Tibial nerve (tissue), 4 donors: Measurements from ENCODE around the gene CCL17. TPM values are rescaled to one million over a fixed set of nuclear protein-coding genes. Genes with fewer than 3 reads are reported as not detected.

Experiments
- DNase-seq, 2 donors: peaks; one replicate each; pipeline ENCODE4 v3.0.0-alpha.2; 2019; ENCODE audit warnings: low spot score in 2 of 2
- H3K27ac ChIP-seq, 4 donors: fragments of 200-600 bp; sonication (generic) in 3 of 4; one replicate each; pipeline ENCODE4 v1.5.1; 2017 to 2019; ENCODE audit warnings: mild to moderate bottlenecking in 1 of 4
- H3K27me3 ChIP-seq, 2 donors: fragments of 200-600 bp; sonication (generic) in 1 of 2; one replicate each; pipeline versions ENCODE4 v1.5.1 to v1.6.0; 2017 to 2019
- H3K36me3 ChIP-seq, 3 donors: fragments of 200-600 bp; sonication (generic); one replicate each; pipeline ENCODE4 v1.5.1; 2018 to 2019
- H3K4me1 ChIP-seq, 4 donors: fragments of 200-600 bp; sonication (generic) in 3 of 4; one replicate each; pipeline ENCODE4 v1.5.1; 2017 to 2019
- H3K4me3 ChIP-seq, 4 donors: fragments of 200-600 bp; sonication (generic) in 3 of 4; one replicate each; pipeline ENCODE4 v1.5.1; 2017 to 2019; ENCODE audit warnings: mild to moderate bottlenecking in 1 of 4, moderate library complexity in 1 of 4
- H3K9me3 ChIP-seq, 4 donors: fragments of 200-600 bp; sonication (generic) in 3 of 4; one replicate each; pipeline ENCODE4 v1.5.1; 2017 to 2019
- CTCF ChIP-seq, 5 experiments: fragments of 200-600 bp in 3 of 5; fragments of 450-650 bp in 2 of 5; sonication (generic) in 3 of 5; IDR thresholded peaks; one replicate each; pipeline ENCODE4 v1.5.1; 2016 to 2019; ENCODE audit warnings: antibody characterized with exemption in 5 of 5, mild to moderate bottlenecking in 3 of 5, moderate library complexity in 2 of 5
- EP300 ChIP-seq, 2 donors: sonication (generic); formaldehyde crosslinking; IDR thresholded peaks; one replicate each; pipeline ENCODE4 v1.6.1; 2017; ENCODE audit warnings: antibody characterized with exemption in 2 of 2, mild to moderate bottlenecking in 1 of 2
- POLR2A ChIP-seq, 2 donors: fragments of 450-650 bp; IDR thresholded peaks; one replicate each; pipeline ENCODE4 v1.6.1; 2017; ENCODE audit warnings: antibody characterized with exemption in 2 of 2, mild to moderate bottlenecking in 2 of 2, moderate library complexity in 2 of 2
- WGBS, 2 donors: methylation state at CpG; one replicate each; pipeline ENCODE4 v1.1.5; 2018; 5-methylcytosine and 5-hydroxymethylcytosine counted together
- total RNA-seq, 4 donors: library from RNA; depleted of rRNA; stranded (reverse); fragments of >200 nt; gene quantifications; one replicate each; pipeline ENCODE4 v1.1.0, GENCODE V29; 2016

Gene CCL17
- total RNA-seq, 4 donors from 2014 or later: not detected

- no peak for TF ChIP-seq EP300 (IDR thresholded peaks at IDR 0.05)
- no peak for TF ChIP-seq POLR2A (IDR thresholded peaks at IDR 0.05)
- no peak for TF ChIP-seq CTCF (IDR thresholded peaks at IDR 0.05)
- 65 to 74% methylated on average over 3 of the region's 3 CpGs for WGBS, 2 donors
- Histone ChIP-seq H3K9me3 (no peaks in the 10 kb centered on the region), H3K4me3 (no peak overlapping the region), H3K27me3 (no peaks in the 10 kb centered on the region), H3K27ac (no peak overlapping the region), H3K36me3 (no peaks in the 10 kb centered on the region), H3K4me1 (peaks cover 0 to 5% (median 0%) of the 10 kb centered on the region in 4 donors)
- no peak for DNase-seq
These were observed 530 bp downstream of the CCL17 start for GRCh38 chr16:57405097-57405496.

GRCh38 chr16:57406881-57407280, 2.3 kb downstream of the CCL17 start:
- Histone ChIP-seq H3K27ac (no peak overlapping the region), H3K27me3 (no peaks in the 10 kb centered on the region), H3K4me3 (no peak overlapping the region), H3K4me1 (peaks cover 0 to 5% (median 0%) of the 10 kb centered on the region in 4 donors), H3K36me3 (no peaks in the 10 kb centered on the region), H3K9me3 (no peaks in the 10 kb centered on the region)
- WGBS, 2 donors: 60 to 66% methylated on average over 2 of the region's 2 CpGs
- TF ChIP-seq CTCF (IDR thresholded peaks at IDR 0.05) (no peak), EP300 (IDR thresholded peaks at IDR 0.05) (no peak), POLR2A (IDR thresholded peaks at IDR 0.05) (no peak)
- no peak for DNase-seq

GRCh38 chr16:57407521-57408353, 3.2 kb downstream of the CCL17 start:
- Histone ChIP-seq H3K36me3 (no peaks in the 10 kb centered on the region), H3K27me3 (no peaks in the 10 kb centered on the region), H3K9me3 (no peaks in the 10 kb centered on the region), H3K27ac (no peak overlapping the region), H3K4me3 (no peak overlapping the region), H3K4me1 (peaks cover 0 to 5% (median 0%) of the 10 kb centered on the region in 4 donors)
- TF ChIP-seq POLR2A (IDR thresholded peaks at IDR 0.05) (no peak), CTCF (IDR thresholded peaks at IDR 0.05) (no peak), EP300 (IDR thresholded peaks at IDR 0.05) (no peak)
- WGBS, 2 donors: 90% methylated on average over 5 of the region's 5 CpGs
- DNase-seq: no peak

- peaks cover 0 to 5% (median 0%) of the 10 kb centered on the region in 4 donors for H3K4me1 ChIP-seq
- WGBS, 2 donors: 73 to 78% methylated on average over 5 of the region's 5 CpGs
- DNase-seq: peak in 1 of 2 donors; percentile 32
- TF ChIP-seq CTCF (IDR thresholded peaks at IDR 0.05): no peak
- TF ChIP-seq EP300 (IDR thresholded peaks at IDR 0.05): peak in 1 of 2 donors; percentile 74
- TF ChIP-seq POLR2A (IDR thresholded peaks at IDR 0.05): no peak
- no peak overlapping the region for H3K4me3 ChIP-seq
- no peaks in the 10 kb centered on the region for H3K27me3 ChIP-seq
- H3K9me3 ChIP-seq: no peaks in the 10 kb centered on the region
- peak overlapping the region in 2 of 4 donors; percentile 7 to 28 for H3K27ac ChIP-seq
- H3K36me3 ChIP-seq: no peaks in the 10 kb centered on the region
These were observed 4.5 kb downstream of the CCL17 start for GRCh38 chr16:57409065-57409464.

- Histone ChIP-seq H3K9me3 (no peaks in the 10 kb centered on the region), H3K36me3 (no peaks in the 10 kb centered on the region), H3K27ac (peak overlapping the region in 1 of 4 donors; percentile 7), H3K4me1 (peaks cover 0 to 5% (median 0%) of the 10 kb centered on the region in 4 donors), H3K4me3 (no peak overlapping the region), H3K27me3 (no peaks in the 10 kb centered on the region)
- no peak for DNase-seq
- 65 to 70% methylated on average over 13 to 14 of the region's 14 CpGs for WGBS, 2 donors
- no peak for TF ChIP-seq CTCF (IDR thresholded peaks at IDR 0.05)
- no peak for TF ChIP-seq POLR2A (IDR thresholded peaks at IDR 0.05)
- TF ChIP-seq EP300 (IDR thresholded peaks at IDR 0.05): no peak
These were observed 5.5 kb downstream of the CCL17 start for GRCh38 chr16:57409870-57410587.
